A549 (cell line): ENCODE results near the gene MIPOL1. TPM values are rescaled to one million over a fixed set of nuclear protein-coding genes. Genes with fewer than 3 reads are reported as not detected.

Source experiments
- ATAC-seq, 2 experiments: fragments of 200-7000 bp in 1 of 2; fragments of >200 bp in 1 of 2; cut with Nextera tagmentation in 1 of 2; cut with Tn5 transposase in 1 of 2; 3 replicates each; pipeline versions ENCODE4 v1.8.0 to v1.9.1; 2018 to 2020; ENCODE audit warnings: mild to moderate bottlenecking in 1 of 2, moderate library complexity in 1 of 2
- CTCF ChIA-PET: fragments of 300-600 bp; sonication (Branson Sonifier 250); formaldehyde crosslinking; extraction: SDS; loops from one replicate; lab custom pipeline; 2021; ENCODE audit warnings: antibody characterized with exemption, inconsistent platforms; lab: Yijun Ruan, JAX
- POLR2A ChIA-PET: fragments of 350-600 bp; formaldehyde crosslinking; extraction: SDS; loops from one replicate; lab custom pipeline; 2021; ENCODE audit warnings: antibody characterized with exemption, inconsistent platforms; lab: Yijun Ruan, JAX
- DNase-seq, 2 experiments: peaks; one replicate each; pipeline versions ENCODE4 v3.0.0 to v3.0.0-alpha.2; 2011 to 2016; ENCODE audit warnings: low read depth in 1 of 2, low spot score in 1 of 2
- FAIRE-seq: peaks from 2 replicates; lab custom pipeline; 2011; peaks lifted over from hg19 to GRCh38; lab: Jason Lieb, UNC
- H3K27ac ChIP-seq, 2 experiments: fragments of >200 bp; sonication (Bioruptor Twin); formaldehyde crosslinking; 3 replicates each; pipeline ENCODE4 v1.5.1; 2016 to 2017
- H3K4me1 ChIP-seq: fragments of >200 bp; sonication (Bioruptor Twin); formaldehyde crosslinking; 3 replicates; pipeline ENCODE4 v1.6.1; 2016
- H3K4me2 ChIP-seq: fragments of >200 bp; sonication (Bioruptor Twin); formaldehyde crosslinking; 3 replicates; pipeline ENCODE4 v1.6.1; 2016
- H3K4me3 ChIP-seq: fragments of >200 bp; sonication (Bioruptor Twin); formaldehyde crosslinking; 3 replicates; pipeline ENCODE4 v1.5.1; 2016
- H3K9me3 ChIP-seq: fragments of >200 bp; sonication (Bioruptor Twin); formaldehyde crosslinking; 3 replicates; pipeline ENCODE4 v1.6.1; 2016
- BHLHE40 ChIP-seq: IDR thresholded peaks from 2 replicates; pipeline ENCODE4 v1.6.1; 2012; ENCODE audit warnings: low read depth, low read length, inconsistent platforms
- CBX2 ChIP-seq: fragments of 200-600 bp; sonication (generic); IDR thresholded peaks from 2 replicates; pipeline ENCODE4 v1.6.1; 2016; ENCODE audit warnings: low read depth, mild to moderate bottlenecking, borderline replicate concordance
- EHF ChIP-seq: fragments of 250-450 bp; sonication (Bioruptor Pico); IDR thresholded peaks from 2 replicates; pipeline ENCODE4 v1.5.0; 2020; ENCODE audit warnings: mild to moderate bottlenecking
- ESRRA ChIP-seq: fragments of 150-350 bp; IDR thresholded peaks from 2 replicates; pipeline ENCODE4 v1.6.1; 2014; ENCODE audit warnings: mild to moderate bottlenecking, low read length, borderline replicate concordance
- GATA3 ChIP-seq: IDR thresholded peaks from 2 replicates; pipeline ENCODE4 v1.6.1; 2012; ENCODE audit warnings: borderline replicate concordance
- HES2 ChIP-seq: fragments of >200 bp; sonication (Bioruptor Twin); formaldehyde crosslinking; IDR thresholded peaks from 2 replicates; pipeline ENCODE4 v1.6.1; 2016
- HOXB5 ChIP-seq: fragments of 250-450 bp; sonication (Bioruptor Pico); IDR thresholded peaks from 2 replicates; pipeline ENCODE4 v1.5.0; 2020; ENCODE audit warnings: mild to moderate bottlenecking, moderate library complexity
- JUN ChIP-seq, 2 experiments: fragments of >200 bp; sonication (Bioruptor Twin); formaldehyde crosslinking; IDR thresholded peaks; 2 replicates in 1 of 2; 3 replicates in 1 of 2; pipeline ENCODE4 v1.6.1; 2016 to 2017
- MAZ ChIP-seq: fragments of 150-350 bp; IDR thresholded peaks from 2 replicates; pipeline ENCODE4 v1.6.1; 2014; ENCODE audit warnings: antibody characterized with exemption, low read depth, low read length, borderline replicate concordance
- MYC ChIP-seq: IDR thresholded peaks from 2 replicates; pipeline ENCODE4 v1.6.1; 2012; ENCODE audit warnings: mild to moderate bottlenecking, inconsistent platforms, low read length, improper control_type of control experiment, borderline replicate concordance
- RAD21 ChIP-seq, 2 experiments: fragments of >200 bp in 1 of 2; sonication (Bioruptor Twin) in 1 of 2; formaldehyde crosslinking in 1 of 2; IDR thresholded peaks in 1 of 2; conservative IDR thresholded peaks in 1 of 2; 2 replicates in 1 of 2; 3 replicates in 1 of 2; pipeline ENCODE4 v1.6.1; 2012 to 2018; ENCODE audit warnings: inconsistent platforms in 1 of 2
- RARB ChIP-seq: fragments of 250-450 bp; sonication (Bioruptor Pico); IDR thresholded peaks from 2 replicates; pipeline ENCODE4 v1.8.0; 2021; ENCODE audit warnings: mild to moderate bottlenecking, moderate library complexity
- REST ChIP-seq: fragments of 200-600 bp; sonication (generic); IDR thresholded peaks from 2 replicates; pipeline ENCODE4 v1.6.1; 2016; ENCODE audit warnings: antibody characterized with exemption, mild to moderate bottlenecking, moderate library complexity
- RFX5 ChIP-seq: fragments of 450-650 bp; IDR thresholded peaks from 2 replicates; pipeline ENCODE4 v1.7.1; 2014; ENCODE audit warnings: antibody characterized with exemption, mild to moderate bottlenecking, moderate library complexity
- SREBF2 ChIP-seq: fragments of 450-650 bp; IDR thresholded peaks from 2 replicates; pipeline ENCODE4 v1.6.1; 2014; ENCODE audit warnings: mild to moderate bottlenecking, moderate library complexity
- ZC3H11A ChIP-seq: fragments of 450-650 bp; IDR thresholded peaks from 2 replicates; pipeline ENCODE4 v1.6.1; 2014; ENCODE audit warnings: antibody characterized with exemption, mild to moderate bottlenecking
- ZNF302 ChIP-seq: fragments of 250-450 bp; sonication (Bioruptor Pico); IDR thresholded peaks from 2 replicates; pipeline ENCODE4 v1.9.0; 2021; ENCODE audit warnings: inconsistent platforms, mild to moderate bottlenecking, moderate library complexity
- WGBS: methylation state at CpG from one replicate; pipeline ENCODE4 v1.1.6; 2017; ENCODE audit errors: missing lambda C conversion rate; 5-methylcytosine and 5-hydroxymethylcytosine counted together
- polyA plus RNA-seq, 4 experiments: library from polyadenylated mRNA; depleted of rRNA in 3 of 4; stranded (reverse); fragments of >200 nt; fragmentation: RNase III in 1 of 4; extraction: RNeasy Plus Mini Kit Qiagen cat#74134 plus additional on column Dnase treatment in 1 of 4; gene quantifications; 2 replicates in 3 of 4; 3 replicates in 1 of 4; pipeline ENCODE4 v1.2.3, GENCODE V29; 2011 to 2017
- TF ChIP-seq, protein P1 (sequence below): fragments of 150-350 bp; IDR thresholded peaks from 2 replicates; pipeline ENCODE4 v1.6.1; 2014; ENCODE audit warnings: low read depth, mild to moderate bottlenecking, low read length

MIPOL1 gene
- polyA plus RNA-seq, 2 of the 4 experiments (the other 2 are of a cell fraction) = 5.2 to 13.4 TPM

GRCh38 chr14:37566811-37567371, 369.2 kb downstream of the MIPOL1 start (continued):
- TF ChIP-seq, protein P1, sequence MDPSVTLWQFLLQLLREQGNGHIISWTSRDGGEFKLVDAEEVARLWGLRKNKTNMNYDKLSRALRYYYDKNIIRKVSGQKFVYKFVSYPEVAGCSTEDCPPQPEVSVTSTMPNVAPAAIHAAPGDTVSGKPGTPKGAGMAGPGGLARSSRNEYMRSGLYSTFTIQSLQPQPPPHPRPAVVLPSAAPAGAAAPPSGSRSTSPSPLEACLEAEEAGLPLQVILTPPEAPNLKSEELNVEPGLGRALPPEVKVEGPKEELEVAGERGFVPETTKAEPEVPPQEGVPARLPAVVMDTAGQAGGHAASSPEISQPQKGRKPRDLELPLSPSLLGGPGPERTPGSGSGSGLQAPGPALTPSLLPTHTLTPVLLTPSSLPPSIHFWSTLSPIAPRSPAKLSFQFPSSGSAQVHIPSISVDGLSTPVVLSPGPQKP = no peak
- TF ChIP-seq ZC3H11A = no peak
- TF ChIP-seq BHLHE40 = no peak
- TF ChIP-seq, all 56 proteins: peak for 9

- FAIRE-seq = no peak
- H3K27ac ChIP-seq = no peak overlapping the region
- no peak overlapping the region for H3K4me2 ChIP-seq
- ATAC-seq = no peak
- 87% methylated on average over 7 of the region's 7 CpGs for WGBS
- peaks cover 18% of the 10 kb centered on the region for H3K4me1 ChIP-seq
- ChIA-PET CTCF (no interaction called here), POLR2A (no interaction called here)
- H3K9me3 ChIP-seq = no peaks in the 10 kb centered on the region
- DNase-seq = no peak
- TF ChIP-seq CBX2 (no peak), ESRRA (no peak), REST (no peak), EHF (CRISPR knock-in tag) (no peak), MYC (no peak), RARB (no peak), HOXB5 (CRISPR knock-in tag) (no peak), JUN (IDR thresholded peaks at IDR 0.05) (no peak)
- H3K4me3 ChIP-seq = no peak overlapping the region
Observed at GRCh38 chr14:37569729-37570128, 372.0 kb downstream of the MIPOL1 start.

- ChIA-PET POLR2A (no interaction called here), CTCF (interaction anchor here (1.4 kb wide), 1 partner anchor 325 kb away, joined by 4 read pairs; no protein-coding TSS in a partner anchor)
- H3K4me2 ChIP-seq = no peak overlapping the region
Observed at GRCh38 chr14:37571391-37571790, 373.7 kb downstream of the MIPOL1 start.

More at GRCh38 chr14:37571391-37571790, 373.7 kb downstream of the MIPOL1 start:
- H3K4me1 ChIP-seq = peaks cover 15% of the 10 kb centered on the region
- no peaks in the 10 kb centered on the region for H3K9me3 ChIP-seq
- no peak for FAIRE-seq
- H3K4me3 ChIP-seq = no peak overlapping the region
- TF ChIP-seq, protein P1 = no peak
- no peak for TF ChIP-seq SREBF2
- TF ChIP-seq HES2 = no peak
- no peak for TF ChIP-seq MYC
- no peak for TF ChIP-seq ZNF302 (CRISPR knock-in tag)
- no peak for TF ChIP-seq RFX5
- TF ChIP-seq MAZ = no peak
- no peak for TF ChIP-seq GATA3
- TF ChIP-seq RAD21 (conservative IDR thresholded peaks at IDR 0.05 in 1 of 2, IDR thresholded peaks at IDR 0.05 in 1 of 2) = no peak
- H3K27ac ChIP-seq = no peak overlapping the region
- ATAC-seq = no peak
- 94% methylated on average over 4 of the region's 4 CpGs for WGBS
- no peak for DNase-seq
